Measurements from ENCODE around the gene PCYT1B.

GRCh38 chrX:24693453-24694202 lies 46.5 kb upstream of the PCYT1B start, which contains the start of gene POLA1:
- TF ChIP-seq CTCF (IDR thresholded peaks at IDR 0.05) (no peak), EZH2 (IDR thresholded peaks at IDR 0.05; ENCODE audit: borderline replicate concordance, insufficient read depth, low read depth, low read length, poor library complexity, severe bottlenecking) (no peak)

Measured in B cell (primary cell).